SKM-1 treated with dmso at 0.1 percent for 144 hours (cell line): ENCODE data around the gene PPP6R3.
"Not testable (repeated sequence)": the region's sequence is repeated elsewhere in the genome, so short reads cannot be mapped to it uniquely, and the experiment has no call there.

ENCODE experiments used
- DNase-seq: peaks from one replicate; lab custom pipeline; 2025; ENCODE audit not compliant: unreplicated experiment; lab: John Stamatoyannopoulos, UW

The PPP6R3 gene

DNA sequence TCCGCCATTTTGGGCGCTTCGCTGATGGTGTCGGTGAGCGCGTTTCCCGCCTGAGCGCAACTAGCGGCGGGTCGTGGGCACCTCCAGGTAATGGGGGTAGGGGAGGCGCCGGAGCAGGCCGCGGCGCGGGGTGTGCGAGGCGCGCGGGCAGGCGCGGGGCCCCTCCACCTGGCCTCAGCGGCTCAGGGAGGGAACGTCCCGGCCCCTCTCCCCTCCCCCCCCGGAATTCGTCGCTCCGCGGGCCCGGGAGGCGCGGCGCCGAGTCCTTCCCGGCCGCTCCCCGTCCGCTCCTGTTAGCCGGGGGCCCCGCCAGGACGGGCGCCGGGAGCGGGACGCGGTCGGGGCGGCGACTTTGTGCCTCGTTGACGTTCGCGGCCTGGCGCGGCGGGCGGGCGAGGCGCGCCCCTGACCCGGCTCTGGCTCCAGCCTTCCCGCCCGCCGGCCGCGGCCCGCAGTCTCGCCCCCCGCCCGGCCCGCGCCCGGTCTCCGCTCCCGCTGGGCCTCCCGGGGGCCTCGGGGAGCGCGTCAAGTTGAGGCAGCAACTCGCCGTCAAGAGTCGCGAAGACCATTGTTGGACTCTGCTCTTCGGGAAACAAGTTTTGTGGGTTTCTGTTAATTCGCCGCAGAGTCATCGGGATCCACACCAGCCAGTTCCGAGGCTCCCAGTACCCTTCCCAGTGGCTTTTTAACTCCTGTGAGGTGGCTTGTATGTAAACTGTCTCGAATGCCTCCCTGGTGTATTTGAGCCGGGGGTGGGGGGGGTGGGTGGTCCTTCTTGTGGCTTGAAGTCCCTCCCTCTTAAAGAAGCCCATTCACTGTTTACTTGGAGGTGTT, at the start of gene PPP6R3:
PPP6R3 (plus strand) TSS at position 12 of the 834 bp plus-strand sequence. CDS start 76,913 bp downstream, outside the sequence.
- DNase-seq = no peak

GRCh38 chr11:68411501-68411991, 49.0 kb upstream of the PPP6R3 start:
- no peak for DNase-seq

GRCh38 chr11:68412593-68413475, 47.7 kb upstream of the PPP6R3 start:
- DNase-seq = no peak

DNA sequence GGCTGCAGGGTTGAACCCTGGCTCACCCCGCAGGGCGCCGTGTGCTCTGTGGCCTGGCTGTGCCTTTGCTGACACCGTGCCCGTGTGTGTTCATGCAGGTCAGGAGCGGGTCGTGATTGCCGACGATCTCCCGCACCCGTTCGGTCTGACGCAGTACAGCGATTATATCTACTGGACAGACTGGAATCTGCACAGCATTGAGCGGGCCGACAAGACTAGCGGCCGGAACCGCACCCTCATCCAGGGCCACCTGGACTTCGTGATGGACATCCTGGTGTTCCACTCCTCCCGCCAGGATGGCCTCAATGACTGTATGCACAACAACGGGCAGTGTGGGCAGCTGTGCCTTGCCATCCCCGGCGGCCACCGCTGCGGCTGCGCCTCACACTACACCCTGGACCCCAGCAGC, 47.0 kb upstream of the PPP6R3 start:
- no peak for DNase-seq

- no peak for DNase-seq
Observed at GRCh38 chr11:68414496-68415221, 45.9 kb upstream of the PPP6R3 start.

- DNase-seq = no peak
Observed at GRCh38 chr11:68416070-68416578, 44.4 kb upstream of the PPP6R3 start.

GRCh38 chr11:68418648-68419047, 41.9 kb upstream of the PPP6R3 start:
- DNase-seq = no peak

DNA sequence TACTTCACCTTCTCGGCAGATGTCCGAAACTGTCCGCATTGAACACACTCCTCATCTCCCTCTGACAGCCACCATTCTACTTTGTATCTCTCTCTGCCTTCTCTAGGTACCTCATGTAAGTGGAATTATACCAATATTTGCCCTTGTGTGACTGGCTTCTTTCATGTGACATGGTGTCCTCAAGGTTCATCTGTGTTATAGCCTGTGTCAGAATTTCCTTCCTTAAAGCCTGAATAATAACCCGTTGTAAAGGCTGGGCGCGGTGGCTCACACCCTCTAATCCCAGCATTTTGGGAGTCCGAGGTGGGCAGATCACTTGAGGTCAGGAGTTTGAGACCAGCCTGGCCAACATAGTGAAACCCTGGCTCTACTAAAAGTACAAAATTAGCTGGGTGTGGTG, 40.4 kb upstream of the PPP6R3 start:
- no peak for DNase-seq

GRCh38 chr11:68423481-68423880, 37.1 kb upstream of the PPP6R3 start:
- no peak for DNase-seq

DNA sequence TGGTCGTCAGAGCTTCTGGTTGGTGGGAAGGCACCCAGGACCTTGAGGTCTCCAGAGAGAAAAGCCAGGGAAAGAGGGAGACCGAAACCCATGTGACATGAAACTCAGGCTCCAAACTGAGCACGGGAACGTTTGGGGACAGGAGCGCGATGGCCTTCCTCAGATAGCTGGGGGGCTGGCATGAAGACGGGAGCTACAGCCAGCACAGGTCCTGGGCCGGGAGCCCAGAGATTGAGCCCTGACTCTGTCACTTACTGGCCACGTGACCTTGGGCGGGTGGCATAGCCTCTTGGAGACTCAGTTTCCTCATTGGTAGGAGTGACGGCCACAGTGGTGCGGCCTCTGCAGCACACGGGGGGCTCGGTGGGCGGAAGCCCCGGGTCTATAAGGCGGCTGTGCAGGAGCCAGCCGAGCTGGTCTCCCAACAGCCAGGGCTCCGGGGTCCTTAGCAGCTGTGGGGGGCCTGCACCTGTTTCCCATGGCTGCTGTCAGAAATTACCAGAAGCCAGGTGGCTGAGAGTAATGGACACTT, 36.4 kb upstream of the PPP6R3 start:
- DNase-seq = no peak

GRCh38 chr11:68424981-68425865, 35.3 kb upstream of the PPP6R3 start:
- DNase-seq = no peak

- no peak for DNase-seq
Observed at GRCh38 chr11:68425866-68426380, 34.6 kb upstream of the PPP6R3 start.

GRCh38 chr11:68429661-68430060, 30.9 kb upstream of the PPP6R3 start:
- no peak for DNase-seq

DNA sequence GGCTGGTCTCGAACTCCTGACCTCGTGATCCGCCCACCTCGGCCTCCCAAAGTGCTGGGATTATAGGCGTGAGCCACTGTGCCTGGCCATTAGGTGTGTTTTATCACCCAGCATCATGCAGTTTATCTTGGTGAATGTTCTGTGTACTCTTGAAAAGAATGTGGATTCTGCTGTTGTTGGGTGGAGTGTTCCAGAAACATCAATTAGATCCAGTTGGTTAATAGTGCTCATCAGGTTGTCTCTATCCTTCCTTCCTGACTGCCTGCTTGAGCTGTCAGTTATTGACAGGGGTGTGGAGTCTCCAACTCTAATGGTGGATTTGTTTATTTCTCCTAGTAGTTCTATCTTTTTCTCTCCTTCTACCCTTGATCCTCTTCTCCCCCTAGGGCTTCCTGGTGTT, 30.2 kb upstream of the PPP6R3 start:
- no peak for DNase-seq

- no peak for DNase-seq
Observed at GRCh38 chr11:68430801-68431200, 29.8 kb upstream of the PPP6R3 start.

DNA sequence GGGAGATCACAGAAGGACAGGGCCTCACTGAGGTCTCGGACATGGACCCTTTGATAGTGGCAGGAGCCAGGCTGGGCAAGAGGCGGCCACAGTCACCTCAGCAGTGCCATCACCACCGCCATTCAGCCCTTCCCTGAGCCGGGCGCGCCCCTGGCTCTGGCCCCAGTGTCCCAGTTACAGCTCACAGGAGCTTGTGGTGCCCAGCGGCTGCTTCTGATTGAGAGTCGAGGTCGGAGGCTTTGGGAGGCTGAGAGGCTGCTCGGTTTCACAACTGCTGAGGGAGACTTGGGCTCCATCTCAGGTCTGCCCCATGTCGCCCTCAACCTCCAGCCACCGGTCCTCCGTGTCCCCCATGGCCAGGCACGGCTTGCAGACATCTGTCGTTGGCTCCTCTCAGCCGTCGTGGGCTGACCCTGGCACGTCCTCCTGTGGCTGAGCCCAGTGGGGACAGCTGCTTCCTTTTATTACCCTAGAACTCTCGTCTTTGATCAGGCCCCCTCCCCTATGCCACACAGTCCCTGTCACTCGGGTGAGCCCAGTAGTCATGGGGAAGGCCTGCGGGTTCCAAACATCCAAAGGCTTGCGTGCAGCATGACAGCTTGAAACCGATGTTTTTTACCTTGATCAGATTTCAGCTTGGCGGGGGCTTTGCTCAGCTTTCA, 28.4 kb upstream of the PPP6R3 start:
- DNase-seq = no peak

DNA sequence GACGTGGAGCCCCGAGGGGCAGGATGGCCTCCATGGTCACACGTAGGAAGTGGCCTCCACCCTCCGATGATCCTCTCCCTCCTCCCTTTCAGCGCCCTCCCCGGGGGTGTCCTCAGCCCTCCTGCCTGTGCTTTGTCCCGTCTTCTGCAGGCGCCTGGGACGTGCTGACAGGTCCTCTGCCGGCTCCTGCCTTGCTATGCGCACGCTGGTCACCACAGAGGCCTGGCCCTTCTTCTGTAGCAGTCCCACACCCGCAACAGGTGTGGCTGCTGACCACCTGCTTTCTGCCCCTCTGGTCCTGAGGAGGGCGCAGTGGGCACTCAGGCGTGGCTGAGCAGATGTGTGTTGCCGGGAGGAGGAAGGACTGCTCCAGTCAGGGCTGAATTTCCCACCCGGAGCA, 27.7 kb upstream of the PPP6R3 start:
- no peak for DNase-seq

GRCh38 chr11:68433541-68433940, 27.0 kb upstream of the PPP6R3 start:
- no peak for DNase-seq

DNA sequence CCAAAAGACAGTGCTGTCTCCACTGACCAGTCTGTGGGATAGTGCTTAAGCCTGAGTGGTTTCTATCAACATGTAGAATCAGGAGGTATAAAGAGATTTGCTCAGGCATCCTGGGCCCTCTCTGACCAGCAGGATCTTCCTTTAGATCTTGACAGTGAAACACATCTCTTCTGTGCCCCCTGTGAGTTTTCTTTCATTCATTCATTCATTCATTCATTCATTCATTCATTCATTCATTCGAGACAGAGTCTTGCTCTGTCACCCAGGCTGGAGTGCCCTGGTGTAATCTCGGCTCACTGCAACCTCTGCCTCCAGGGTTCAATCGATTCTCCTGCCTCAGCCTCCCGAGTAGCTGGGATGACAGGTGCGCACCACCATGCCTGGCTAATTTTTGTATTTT, 26.4 kb upstream of the PPP6R3 start:
- not testable (repeated sequence) for DNase-seq
